ENCODE data around the gene MRPL50.
"Not testable (repeated sequence)": the region's sequence is repeated elsewhere in the genome, so short reads cannot be mapped to it uniquely, and the experiment has no call there.

Gene MRPL50

DNA sequence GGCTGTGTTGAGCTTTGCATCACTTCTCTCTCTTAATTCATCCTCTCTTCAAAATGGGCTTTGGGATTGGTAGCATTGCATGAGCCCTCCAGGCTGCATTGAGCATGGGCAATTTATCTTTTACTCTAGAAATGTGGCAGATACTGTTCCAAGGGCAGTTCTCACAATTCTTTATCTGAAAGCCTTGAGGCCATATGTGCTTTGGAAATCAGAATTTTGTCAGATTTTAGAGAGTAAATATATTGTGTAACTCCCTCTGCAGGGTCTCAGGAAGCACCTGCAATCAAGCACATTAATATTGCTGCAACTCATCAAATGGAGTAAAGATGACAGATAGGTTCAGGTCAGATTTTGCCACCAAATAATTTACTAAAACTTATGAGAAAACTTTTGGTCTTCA is 19.6 kb upstream of the MRPL50 start:
- DNase-seq (ENCODE audit: low spot score), result no peak

DNA sequence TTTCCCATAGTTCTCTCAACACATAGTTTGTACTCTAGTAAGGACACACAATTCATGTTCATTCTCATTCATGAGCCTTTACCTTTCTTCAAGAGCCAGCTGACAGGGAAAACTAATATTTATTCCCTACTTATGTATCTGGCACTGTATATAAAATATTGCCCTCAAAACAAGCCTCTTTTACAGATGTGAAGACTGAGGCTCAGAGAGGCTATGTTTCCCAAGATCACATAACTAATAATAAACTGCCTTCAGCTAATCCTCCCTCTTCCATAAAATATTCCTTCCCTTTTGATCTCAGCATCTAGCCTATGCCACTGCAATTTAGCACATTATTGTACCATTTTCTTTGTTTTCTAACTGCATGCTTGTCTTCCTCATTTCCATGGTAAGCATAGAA is 19.0 kb upstream of the MRPL50 start:
- DNase-seq (ENCODE audit: low spot score), result no peak

- DNase-seq (ENCODE audit: low spot score), result no peak
These were observed 17.2 kb upstream of the MRPL50 start for GRCh38 chr9:101415578-101415977.

DNA sequence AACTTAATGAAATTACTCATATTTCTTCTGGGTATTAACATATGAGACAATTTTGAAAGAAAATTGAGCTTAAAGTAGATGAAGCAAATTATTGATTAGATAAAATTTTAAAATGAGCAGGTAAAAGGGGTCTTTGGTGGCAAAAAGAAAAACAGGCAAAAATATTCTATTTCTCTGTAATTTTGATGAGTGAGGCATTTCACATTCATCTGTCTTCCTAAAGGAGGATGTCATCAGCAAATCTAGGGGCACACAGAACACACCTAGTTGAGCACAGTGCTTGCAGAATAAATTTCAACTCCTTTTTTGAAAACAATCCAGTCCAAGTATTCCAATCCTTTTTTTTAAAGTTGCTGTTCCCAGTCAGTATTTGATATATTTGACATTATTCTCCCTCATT is 16.4 kb upstream of the MRPL50 start:
- no peak for DNase-seq (ENCODE audit: low spot score)

DNA sequence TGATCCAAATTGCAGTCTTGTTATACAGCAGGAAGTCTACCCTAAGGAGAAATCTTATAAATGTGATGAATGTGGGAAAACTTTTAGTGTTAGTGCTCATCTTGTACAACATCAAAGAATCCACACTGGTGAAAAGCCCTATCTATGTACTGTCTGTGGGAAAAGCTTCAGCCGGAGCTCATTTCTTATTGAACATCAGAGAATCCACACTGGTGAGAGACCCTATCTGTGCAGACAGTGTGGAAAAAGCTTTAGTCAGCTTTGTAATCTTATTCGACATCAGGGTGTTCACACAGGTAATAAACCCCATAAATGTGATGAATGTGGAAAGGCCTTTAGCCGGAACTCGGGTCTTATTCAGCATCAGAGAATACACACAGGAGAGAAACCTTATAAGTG is 10.7 kb upstream of the MRPL50 start:
- no peak for DNase-seq (ENCODE audit: low spot score)

- no peak for DNase-seq (ENCODE audit: low spot score)
These were observed 10.1 kb upstream of the MRPL50 start for GRCh38 chr9:101408374-101409078.

GRCh38 chr9:101403516-101404285 is 5.3 kb upstream of the MRPL50 start:
- DNase-seq (ENCODE audit: low spot score), result no peak

- DNase-seq (ENCODE audit: low spot score), result peak; percentile 8
These were observed 1.7 kb upstream of the MRPL50 start for GRCh38 chr9:101400120-101400519.

GRCh38 chr9:101399643-101399970 is 1.2 kb upstream of the MRPL50 start:
- DNase-seq (ENCODE audit: low spot score), result no peak

- DNase-seq (ENCODE audit: low spot score), result peak; percentile 16
These were observed 668 bp upstream of the MRPL50 start for GRCh38 chr9:101398930-101399642.

GRCh38 chr9:101397746-101398067 is 711 bp downstream of the MRPL50 start:
- peak; percentile 21 for DNase-seq (ENCODE audit: low spot score)

DNA sequence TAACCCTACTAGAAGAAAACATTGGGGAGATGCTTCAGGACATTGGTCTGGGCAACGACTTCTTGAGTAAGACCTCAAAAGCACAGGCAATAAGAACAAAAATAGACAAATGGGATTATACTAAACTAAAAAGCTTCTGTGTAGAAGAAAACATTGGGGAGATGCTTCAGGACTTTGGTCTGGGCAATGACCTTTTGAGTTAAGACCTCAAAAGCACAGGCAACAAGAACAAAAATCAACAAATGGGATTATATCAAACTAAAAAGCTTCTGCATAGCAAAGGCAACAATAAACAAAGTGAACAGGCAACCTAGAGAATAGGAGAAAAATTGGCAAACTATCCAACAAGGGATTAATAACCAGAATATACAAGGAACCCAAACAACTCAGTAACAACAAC is 3.7 kb downstream of the MRPL50 start:
- DNase-seq (ENCODE audit: low spot score), result no peak

- no peak for DNase-seq (ENCODE audit: low spot score)
These were observed 5.3 kb downstream of the MRPL50 start for GRCh38 chr9:101393135-101393534.

GRCh38 chr9:101388507-101388993 is 9.9 kb downstream of the MRPL50 start:
- no peak for DNase-seq (ENCODE audit: low spot score)

DNA sequence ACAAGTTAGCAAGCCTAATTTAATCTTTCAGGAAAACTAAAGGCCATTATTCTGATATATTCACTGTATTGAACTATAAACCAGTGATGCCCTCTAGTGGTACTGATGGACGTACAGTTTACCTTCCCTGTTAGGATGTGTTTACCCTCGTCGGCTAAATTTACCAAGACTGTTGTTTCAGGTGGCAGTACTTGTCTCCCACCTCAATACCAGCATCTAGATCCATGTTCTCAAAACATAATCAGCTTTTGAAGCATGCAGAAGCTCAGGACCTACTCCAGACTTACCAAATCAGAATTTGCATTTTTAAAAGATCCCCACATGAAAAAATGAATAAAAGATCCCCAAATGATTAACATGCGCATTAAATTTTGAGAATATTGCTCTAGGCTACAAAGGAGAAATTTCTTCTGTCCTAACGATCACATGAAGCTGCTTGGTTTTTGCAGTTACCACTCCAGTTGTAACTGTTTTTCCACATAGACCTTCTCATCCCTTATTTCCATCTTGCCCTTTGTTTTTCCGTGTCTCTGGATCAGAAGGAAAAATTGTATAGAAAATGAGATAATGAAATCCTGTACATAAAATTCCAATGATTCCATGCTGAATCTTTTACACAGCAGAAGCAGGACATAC is 10.4 kb downstream of the MRPL50 start:
- DNase-seq (ENCODE audit: low spot score), result peak; percentile 56

DNA sequence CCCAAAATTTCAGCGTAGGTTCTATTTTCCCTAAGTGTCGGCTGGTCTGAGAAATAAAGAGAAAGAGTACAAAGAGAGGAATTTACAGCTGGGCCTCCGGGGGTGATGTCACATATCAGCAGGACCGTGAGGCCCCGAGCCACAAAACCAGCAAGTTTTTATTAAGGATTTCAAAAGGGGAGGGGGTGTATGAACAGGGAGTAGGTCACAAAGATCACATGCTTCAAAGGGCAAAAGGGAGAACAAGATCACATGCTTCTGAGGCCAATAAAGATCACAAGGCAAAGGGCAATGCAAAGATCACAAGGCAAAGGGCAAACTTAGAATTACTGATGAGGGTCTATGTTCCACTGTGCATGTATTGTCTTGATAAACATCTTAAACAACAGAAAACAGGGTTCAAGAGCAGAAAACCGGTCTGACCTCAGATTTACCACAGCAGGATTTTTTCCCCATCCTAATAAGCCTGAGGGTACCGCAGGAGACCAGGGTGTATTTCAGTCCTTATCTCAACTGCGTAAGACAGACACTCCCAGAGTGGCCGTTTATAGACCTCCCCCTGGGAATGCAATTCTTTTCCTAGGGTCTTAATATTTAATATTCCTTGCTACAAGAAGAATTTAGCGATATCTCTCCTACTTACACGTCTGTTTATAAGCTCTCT is 13.4 kb downstream of the MRPL50 start, which contains the start of gene BAAT:
TSS of gene BAAT (minus strand) at position 134 of the 664 bp plus-strand sequence. CDS start 13,602 bp downstream, outside the sequence.
- DNase-seq (ENCODE audit: low spot score), result not testable (repeated sequence)

GRCh38 chr9:101383361-101383760 is 15.1 kb downstream of the MRPL50 start:
- DNase-seq (ENCODE audit: low spot score), result peak; percentile 76

- DNase-seq (ENCODE audit: low spot score), result peak; percentile 25
These were observed 16.5 kb downstream of the MRPL50 start for GRCh38 chr9:101381833-101382342.

DNA sequence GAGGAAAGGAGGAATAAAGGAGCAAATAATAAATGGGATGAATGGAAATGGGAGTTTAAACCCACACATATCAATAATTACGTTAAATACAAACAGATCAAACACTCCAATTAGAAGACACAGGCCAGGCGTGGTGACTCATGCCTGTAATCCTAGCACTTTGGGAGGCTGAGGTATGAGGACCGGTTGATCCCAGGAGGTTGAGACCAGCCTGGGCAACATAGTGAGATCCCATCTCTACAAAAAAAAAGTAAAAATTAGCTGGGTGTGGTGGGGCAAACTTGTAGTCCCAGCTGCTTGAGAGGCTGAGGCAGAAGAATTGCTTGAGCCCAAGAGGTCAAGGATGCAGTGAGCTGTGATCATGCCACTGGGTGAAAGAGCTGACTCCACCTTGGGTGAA is 17.3 kb downstream of the MRPL50 start:
- no peak for DNase-seq (ENCODE audit: low spot score)

- DNase-seq (ENCODE audit: low spot score), result peak; percentile 12
These were observed 18.1 kb downstream of the MRPL50 start for GRCh38 chr9:101380295-101380694.

DNA sequence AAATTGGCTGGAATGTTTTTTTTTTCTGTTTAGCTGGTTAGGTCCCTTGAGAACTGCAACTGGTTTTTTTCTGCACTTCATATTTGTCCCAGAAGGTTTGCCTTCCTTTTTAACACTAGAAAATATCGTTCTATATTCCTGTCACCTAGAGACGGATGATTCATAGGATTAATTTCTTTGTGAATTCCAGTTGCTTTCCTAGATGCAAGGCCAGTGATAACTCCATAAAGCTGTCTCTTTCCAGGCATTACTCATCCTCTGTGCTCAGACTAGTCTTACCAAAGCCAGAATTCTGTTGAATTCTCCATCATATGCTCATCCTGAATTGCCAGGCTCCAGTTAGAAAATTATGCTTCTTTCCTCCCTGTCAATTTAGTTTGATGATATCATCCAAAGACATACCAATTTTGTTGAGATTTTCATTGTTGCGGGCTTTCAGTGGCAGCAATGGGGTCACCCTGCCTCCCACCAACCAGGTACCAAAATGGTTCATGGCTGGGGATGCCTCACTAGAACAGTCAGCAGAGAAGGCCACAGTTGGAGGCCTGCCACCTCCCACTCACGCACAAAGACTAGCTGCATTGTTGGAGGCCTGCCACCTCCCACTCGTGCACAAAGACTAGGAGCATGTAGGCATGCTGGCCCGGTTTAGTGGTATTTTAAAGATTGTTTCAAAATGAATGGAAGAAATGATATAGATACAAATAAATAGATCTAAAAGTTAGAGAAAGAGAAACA is 22.1 kb downstream of the MRPL50 start:
- peak; percentile 63 for DNase-seq (ENCODE audit: low spot score)
